HG03045 (cell line): ENCODE measurements around the gene SLC22A23.

Source experiments
- ATAC-seq: cut with Tn5 transposase; IDR thresholded peaks from one replicate; pipeline ENCODE4 v1.9.1; 2021; ENCODE audit warnings: mild to moderate bottlenecking, moderate library complexity; ENCODE audit not compliant: unreplicated experiment

SLC22A23 gene

DNA sequence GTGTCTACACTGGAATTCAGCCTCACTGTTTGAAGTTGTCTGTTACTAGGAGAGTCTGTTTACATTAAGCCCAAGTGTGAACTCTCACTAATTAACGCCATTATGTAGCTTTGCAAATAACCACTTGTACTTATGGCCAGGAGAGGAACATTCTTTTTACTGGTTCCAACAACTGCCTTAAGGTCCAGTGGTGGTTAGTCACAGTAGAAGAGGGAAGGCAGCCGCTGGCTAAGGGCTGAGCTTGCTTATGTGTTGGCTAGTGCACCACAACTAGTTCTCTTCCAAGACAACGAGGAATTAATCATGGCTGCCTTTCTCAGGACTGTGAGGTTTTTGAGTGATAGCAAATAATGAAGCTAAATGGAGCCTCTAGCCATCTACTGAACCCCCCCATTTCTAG is 14.9 kb upstream of the SLC22A23 start:
- ATAC-seq: no peak

DNA sequence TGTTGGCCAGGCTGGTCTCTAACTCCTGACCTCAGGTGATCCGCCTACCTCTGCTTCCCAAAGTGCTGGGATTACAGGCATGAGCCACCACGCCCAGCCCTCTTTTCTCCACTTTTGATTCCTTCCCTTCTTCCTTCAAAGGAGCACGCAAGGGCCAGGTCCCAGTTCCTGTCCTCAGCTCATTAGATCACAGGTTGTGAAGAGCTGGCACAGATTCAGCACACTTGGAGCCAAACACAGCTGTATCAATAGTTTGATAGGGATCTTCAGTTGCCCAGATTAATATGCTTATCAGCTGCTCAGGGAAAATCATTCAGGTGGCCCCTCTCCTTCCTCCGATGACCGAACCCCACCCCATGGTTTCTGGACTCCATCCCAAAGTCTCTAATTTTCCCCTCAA is 14.4 kb upstream of the SLC22A23 start:
- no peak for ATAC-seq

DNA sequence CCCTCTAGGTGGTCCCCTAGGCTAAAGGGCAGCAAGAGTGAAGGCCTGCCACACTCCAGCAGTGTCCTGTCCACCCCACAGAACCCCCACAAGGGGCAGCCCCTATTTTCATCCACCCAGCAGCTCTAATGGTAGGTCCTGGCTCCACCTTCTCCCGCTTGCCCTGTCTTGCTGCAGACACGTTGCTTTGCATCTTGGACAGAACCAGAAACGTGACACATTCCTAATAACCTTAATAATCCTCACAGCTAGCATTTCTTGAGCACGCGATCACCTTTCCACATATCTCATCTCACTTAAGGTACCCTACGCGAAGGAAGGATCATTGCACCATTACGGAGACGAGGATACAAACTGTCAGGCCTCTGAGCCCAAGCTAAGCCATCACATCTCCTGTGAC is 11.7 kb upstream of the SLC22A23 start:
- ATAC-seq: no peak

DNA sequence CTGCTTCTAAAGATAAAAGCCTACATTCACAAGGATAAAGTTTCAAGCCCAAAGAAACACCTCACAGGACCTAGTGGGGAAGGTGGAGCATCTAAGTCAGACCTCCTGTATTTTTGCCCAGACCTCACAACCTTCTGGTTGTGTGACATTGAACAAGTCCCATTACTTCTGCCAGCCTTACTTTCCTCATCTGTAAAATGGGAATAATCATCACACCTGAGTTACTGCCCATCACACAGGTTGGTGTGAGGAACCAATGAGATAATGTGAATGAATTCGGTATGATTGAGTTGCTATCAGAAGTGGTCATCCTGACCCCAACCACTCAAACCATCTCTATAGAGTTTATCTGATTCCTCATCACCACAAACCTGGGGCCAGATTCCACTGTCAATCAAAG is 11.1 kb upstream of the SLC22A23 start:
- no peak for ATAC-seq

- ATAC-seq: no peak
Observed at GRCh38 chr6:3466488-3467219, 9.8 kb upstream of the SLC22A23 start.

DNA sequence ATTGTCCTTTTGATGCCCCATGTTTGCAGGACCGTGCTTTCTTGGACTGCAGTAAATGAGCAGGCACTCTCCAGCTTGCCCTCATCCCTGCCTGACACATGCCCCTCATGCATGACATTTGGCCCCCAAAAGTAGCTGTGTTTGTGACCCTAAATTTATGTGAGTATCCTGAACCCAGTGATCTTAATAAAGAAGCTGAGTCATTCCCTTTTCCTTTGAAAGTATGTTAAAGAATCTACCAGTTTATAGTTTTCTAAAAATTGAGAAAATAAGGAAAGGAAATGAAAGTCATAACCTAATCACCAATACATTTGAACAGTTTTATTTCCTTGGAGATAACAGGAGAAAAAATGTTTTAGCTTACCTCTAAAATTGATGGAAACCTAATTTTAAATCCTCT is 3.4 kb upstream of the SLC22A23 start:
- no peak for ATAC-seq

DNA sequence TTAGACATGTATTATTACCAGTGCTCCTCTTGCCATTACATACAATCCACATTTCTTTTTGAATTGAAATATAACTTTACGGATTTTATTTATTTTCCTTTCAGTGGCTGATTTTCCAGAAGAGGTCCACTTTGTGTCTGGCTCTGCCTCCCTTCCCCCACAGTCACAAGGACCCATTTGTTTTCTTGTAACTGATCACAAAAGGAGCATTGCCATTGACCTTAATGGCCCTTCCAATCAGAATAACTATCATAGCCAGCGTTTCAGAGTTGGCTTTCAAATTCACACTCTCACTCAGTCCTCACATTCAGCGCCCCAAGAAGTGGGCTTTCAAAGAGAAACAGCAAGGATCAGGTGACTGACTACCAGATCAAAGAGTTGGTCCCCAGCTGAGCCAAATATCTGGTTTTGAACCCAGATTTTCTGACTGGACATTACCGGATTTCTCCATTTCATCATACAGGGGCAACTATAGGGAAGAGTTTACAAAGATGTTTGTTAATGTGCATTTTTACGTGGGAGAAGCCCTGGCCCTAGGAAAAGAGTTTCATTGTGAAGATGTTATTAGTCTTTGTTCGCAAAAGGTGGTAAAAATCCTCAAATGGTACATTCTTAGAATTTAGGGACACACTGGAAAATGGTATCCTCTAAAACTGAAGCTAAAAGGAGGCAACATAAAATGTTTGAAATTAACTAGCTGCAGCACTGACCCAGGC is 2.0 kb upstream of the SLC22A23 start:
- ATAC-seq: no peak

DNA sequence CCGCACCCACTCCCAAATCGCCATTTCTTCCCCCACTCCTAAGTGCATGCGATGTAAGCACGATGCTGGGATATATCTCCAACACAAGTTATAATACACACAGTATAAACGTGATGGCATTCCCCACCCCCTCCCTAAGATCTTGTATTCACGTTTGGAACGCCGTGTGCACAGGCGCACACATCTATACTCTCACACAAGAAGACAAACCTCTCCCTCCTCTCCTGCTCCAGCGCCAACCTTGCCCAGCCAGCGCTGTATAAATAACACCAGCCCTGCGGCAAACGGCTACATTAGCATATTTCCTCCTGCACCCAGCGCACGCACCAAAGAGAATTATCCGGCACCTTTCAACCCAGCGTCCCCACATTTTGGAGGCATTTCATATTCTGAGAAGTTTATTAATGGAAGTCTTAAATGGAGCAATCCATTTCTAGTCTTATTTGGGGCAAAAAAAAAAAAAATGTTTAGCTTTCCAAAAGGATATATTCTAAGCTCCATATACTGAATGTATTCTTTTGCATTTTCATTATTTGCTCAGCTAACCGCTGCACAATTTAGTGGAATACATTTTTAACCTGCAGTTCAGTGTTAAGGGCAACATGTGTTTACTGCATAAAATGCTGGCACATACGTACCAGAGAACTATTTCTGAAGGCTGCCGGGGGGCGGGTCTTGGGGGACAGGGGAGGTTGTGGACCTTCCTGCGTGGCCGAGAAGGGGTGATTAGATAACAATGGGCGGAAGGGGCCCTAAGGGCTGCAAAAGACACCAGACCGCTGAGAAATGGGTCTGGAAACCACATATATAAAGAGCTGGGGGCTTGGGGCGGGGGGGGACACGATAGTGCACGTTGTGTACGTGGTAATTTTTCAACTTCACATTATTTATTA is 1.1 kb upstream of the SLC22A23 start:
- ATAC-seq: no peak

DNA sequence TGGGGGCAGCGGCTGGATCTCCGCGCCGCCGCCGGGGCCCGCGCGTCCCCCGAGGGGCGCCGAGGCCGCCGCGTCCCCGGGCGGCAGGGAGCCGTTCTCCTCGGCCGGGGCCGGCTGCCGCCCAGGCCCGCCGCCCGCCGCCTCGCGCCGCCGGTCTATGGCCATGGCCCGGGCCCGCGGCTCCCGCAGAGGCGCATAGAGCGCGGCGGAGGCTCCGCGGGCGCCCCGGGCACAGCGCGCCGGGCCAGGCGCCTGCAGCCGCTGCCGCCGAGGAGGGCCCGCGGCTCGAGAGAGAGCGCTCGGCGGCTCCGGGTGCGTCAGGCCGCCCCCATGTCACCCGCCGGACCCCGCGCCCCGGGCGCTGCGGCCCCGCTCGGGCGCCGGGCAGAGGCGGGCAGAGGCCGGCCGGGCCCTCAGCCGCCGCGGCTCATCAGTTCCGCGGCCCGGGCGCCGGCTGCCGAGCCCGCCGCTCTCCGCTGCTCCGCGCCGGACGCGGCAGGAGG is 404 bp downstream of the SLC22A23 start:
- peak; percentile 40 for ATAC-seq

GRCh38 chr6:3455569-3456394 is 1.1 kb downstream of the SLC22A23 start:
- no peak for ATAC-seq

GRCh38 chr6:3455147-3455568 is 1.7 kb downstream of the SLC22A23 start:
- no peak for ATAC-seq

GRCh38 chr6:3454273-3455010 is 2.4 kb downstream of the SLC22A23 start:
- ATAC-seq: no peak

GRCh38 chr6:3453413-3454272 is 3.2 kb downstream of the SLC22A23 start:
- ATAC-seq: no peak

DNA sequence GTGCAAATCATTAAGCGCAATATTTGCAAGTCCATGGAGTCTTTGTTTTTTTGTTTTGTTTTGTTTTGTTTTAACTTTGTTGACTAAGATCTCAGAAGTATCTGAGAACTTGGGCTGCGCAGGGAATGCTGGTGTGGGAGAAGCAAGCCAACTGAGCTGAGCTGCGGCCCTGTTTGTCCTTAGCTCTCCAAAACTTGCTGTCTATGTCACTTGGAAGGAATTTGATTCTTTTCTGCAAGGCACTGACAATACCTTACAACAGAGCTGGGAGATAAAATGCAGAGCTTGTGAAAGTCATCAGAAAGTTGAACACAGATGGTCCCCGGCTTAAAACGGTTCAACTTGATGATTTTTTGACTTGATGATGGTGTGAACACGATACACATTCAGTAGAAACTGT is 5.4 kb downstream of the SLC22A23 start:
- no peak for ATAC-seq

- ATAC-seq: no peak
Observed at GRCh38 chr6:3450888-3451287, 6.0 kb downstream of the SLC22A23 start.

GRCh38 chr6:3449750-3450305 is 7.0 kb downstream of the SLC22A23 start:
- ATAC-seq: no peak

GRCh38 chr6:3449321-3449720 is 7.5 kb downstream of the SLC22A23 start:
- ATAC-seq: no peak

- no peak for ATAC-seq
Observed at GRCh38 chr6:3447005-3447404, 9.8 kb downstream of the SLC22A23 start.

DNA sequence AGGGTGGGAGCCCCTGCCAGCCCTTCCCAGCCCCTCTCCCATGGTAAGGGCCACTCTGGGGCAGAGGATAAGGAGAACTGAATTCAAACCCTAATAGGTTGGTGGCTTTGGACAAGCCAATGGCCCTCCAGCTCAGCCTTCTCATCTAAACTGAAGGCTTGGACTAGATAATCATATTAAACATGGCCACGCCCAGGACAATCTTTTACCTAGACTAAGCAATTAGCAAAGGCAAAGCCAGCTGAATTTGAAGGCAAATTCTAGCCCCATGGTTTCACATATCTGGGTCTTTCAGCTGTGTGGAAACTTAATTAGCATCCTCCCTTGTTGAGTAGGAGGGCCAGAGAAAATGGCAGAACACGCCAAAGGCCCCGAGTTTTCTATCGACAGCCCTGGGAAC is 10.7 kb downstream of the SLC22A23 start:
- ATAC-seq: no peak
